Gastroesophageal sphincter (tissue), 3 donors: ENCODE data around the gene TRPC4.

Source experiments
- POLR2A ChIP-seq, 2 donors: fragments of 450-650 bp; IDR thresholded peaks; one replicate each; pipeline ENCODE4 v1.6.1; 2017; ENCODE audit warnings: antibody characterized with exemption in 2 of 2, mild to moderate bottlenecking in 2 of 2, moderate library complexity in 1 of 2
- TF ChIP-seq, protein P1 (sequence below), 4 experiments: fragments of 200-600 bp in 2 of 4; fragments of 450-650 bp in 2 of 4; sonication (generic) in 1 of 4; IDR thresholded peaks; one replicate each; pipeline ENCODE4 v1.5.1; 2017 to 2019; ENCODE audit warnings: antibody characterized with exemption in 4 of 4, mild to moderate bottlenecking in 2 of 4, moderate library complexity in 2 of 4

DNA sequence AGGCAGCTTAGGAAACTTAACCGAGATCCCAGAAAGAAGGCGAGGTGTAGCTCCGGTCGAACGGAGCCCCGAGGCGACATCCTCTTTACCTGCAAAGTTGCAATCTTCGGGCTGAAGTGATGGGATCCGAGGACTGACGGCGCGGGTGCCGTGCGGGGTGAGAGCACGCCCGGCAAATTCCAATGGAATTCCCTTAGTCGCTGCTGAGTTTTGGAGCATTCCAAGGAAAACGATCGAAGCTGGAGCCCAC, 141 bp downstream of the TRPC4 start:
- TF ChIP-seq POLR2A (IDR thresholded peaks at IDR 0.05), result no peak
- TF ChIP-seq, protein P1, sequence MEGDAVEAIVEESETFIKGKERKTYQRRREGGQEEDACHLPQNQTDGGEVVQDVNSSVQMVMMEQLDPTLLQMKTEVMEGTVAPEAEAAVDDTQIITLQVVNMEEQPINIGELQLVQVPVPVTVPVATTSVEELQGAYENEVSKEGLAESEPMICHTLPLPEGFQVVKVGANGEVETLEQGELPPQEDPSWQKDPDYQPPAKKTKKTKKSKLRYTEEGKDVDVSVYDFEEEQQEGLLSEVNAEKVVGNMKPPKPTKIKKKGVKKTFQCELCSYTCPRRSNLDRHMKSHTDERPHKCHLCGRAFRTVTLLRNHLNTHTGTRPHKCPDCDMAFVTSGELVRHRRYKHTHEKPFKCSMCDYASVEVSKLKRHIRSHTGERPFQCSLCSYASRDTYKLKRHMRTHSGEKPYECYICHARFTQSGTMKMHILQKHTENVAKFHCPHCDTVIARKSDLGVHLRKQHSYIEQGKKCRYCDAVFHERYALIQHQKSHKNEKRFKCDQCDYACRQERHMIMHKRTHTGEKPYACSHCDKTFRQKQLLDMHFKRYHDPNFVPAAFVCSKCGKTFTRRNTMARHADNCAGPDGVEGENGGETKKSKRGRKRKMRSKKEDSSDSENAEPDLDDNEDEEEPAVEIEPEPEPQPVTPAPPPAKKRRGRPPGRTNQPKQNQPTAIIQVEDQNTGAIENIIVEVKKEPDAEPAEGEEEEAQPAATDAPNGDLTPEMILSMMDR (IDR thresholded peaks at IDR 0.05), result no peak
